Smooth muscle cell (in vitro differentiated cells): ENCODE data around the gene ACOT4. TPM values are rescaled to one million over a fixed set of nuclear protein-coding genes. Genes with fewer than 3 reads are reported as not detected.
"Not testable (repeated sequence)": the region's sequence is repeated elsewhere in the genome, so short reads cannot be mapped to it uniquely, and the experiment has no call there.

ENCODE experiments used
- DNase-seq: peaks from one replicate; lab custom pipeline; 2025; ENCODE audit not compliant: unreplicated experiment; lab: John Stamatoyannopoulos, UW
- H2AFZ ChIP-seq: fragments of 200-600 bp; sonication (generic); 2 replicates; pipeline ENCODE4 v1.6.0; 2016; ENCODE audit warnings: antibody characterized with exemption, low read depth, mild to moderate bottlenecking
- H3F3A ChIP-seq: fragments of 200-600 bp; sonication (generic); 2 replicates; pipeline ENCODE4 v1.6.0; 2017; ENCODE audit warnings: antibody characterized with exemption, low read depth
- H3K27ac ChIP-seq: fragments of 200-600 bp; sonication (generic); 2 replicates; pipeline ENCODE4 v1.5.1; 2016; ENCODE audit warnings: low read depth, mild to moderate bottlenecking
- H3K27me3 ChIP-seq: fragments of 200-600 bp; sonication (generic); 2 replicates; pipeline ENCODE4 v1.6.1; 2016; ENCODE audit warnings: low read depth, mild to moderate bottlenecking
- H3K36me3 ChIP-seq: fragments of 200-600 bp; sonication (generic); 2 replicates; pipeline ENCODE4 v1.5.1; 2016; ENCODE audit warnings: low read depth
- H3K4me1 ChIP-seq: fragments of 200-600 bp; sonication (generic); 2 replicates; pipeline ENCODE4 v1.5.1; 2016; ENCODE audit warnings: low read depth
- H3K4me2 ChIP-seq: fragments of 200-600 bp; sonication (generic); 2 replicates; pipeline ENCODE4 v1.6.0; 2016; ENCODE audit warnings: mild to moderate bottlenecking
- H3K4me3 ChIP-seq: fragments of 200-600 bp; sonication (generic); 2 replicates; pipeline ENCODE4 v1.5.1; 2016; ENCODE audit warnings: mild to moderate bottlenecking
- H3K79me2 ChIP-seq: fragments of 200-600 bp; sonication (generic); 2 replicates; pipeline ENCODE4 v1.6.0; 2016; ENCODE audit warnings: low read depth, mild to moderate bottlenecking
- H3K9ac ChIP-seq: fragments of 200-600 bp; sonication (generic); 2 replicates; pipeline ENCODE4 v1.6.0; 2016; ENCODE audit warnings: low read depth
- H3K9me3 ChIP-seq: fragments of 200-600 bp; sonication (generic); replicated peaks from 2 replicates; pipeline ENCODE4 v1.5.1; 2016; ENCODE audit warnings: low read depth
- H4K20me1 ChIP-seq: fragments of 200-600 bp; sonication (generic); 2 replicates; pipeline ENCODE4 v1.6.0; 2016; ENCODE audit warnings: low read depth
- WGBS: methylation state at CpG from one replicate; pipeline ENCODE4 v1.1.7; 2016; ENCODE audit warnings: low lambda C conversion rate; 5-methylcytosine and 5-hydroxymethylcytosine counted together
- polyA plus RNA-seq: library from polyadenylated mRNA; unstranded; fragments of >200 nt; fragmentation: Nextera tagmentation; extraction: Ambion mirVana; gene quantifications from 2 replicates; pipeline ENCODE4 v1.2.1, GENCODE V29; 2016
- total RNA-seq: library from RNA; depleted of rRNA; stranded (reverse); fragments of >200 nt; gene quantifications from 2 replicates; pipeline ENCODE4 v1.2.3, GENCODE V29; 2014
- TF ChIP-seq, protein P1 (sequence below): fragments of 200-600 bp; sonication (generic); IDR thresholded peaks from 2 replicates; pipeline ENCODE4 v1.5.1; 2017; ENCODE audit warnings: borderline replicate concordance, mild to moderate bottlenecking, antibody characterized with exemption; ENCODE audit not compliant: insufficient read depth, poor library complexity, severe bottlenecking

The ACOT4 gene
- total and polyA plus RNA-seq, 2 experiments from 2014 or later, result 0.94 to 1.0 TPM

DNA sequence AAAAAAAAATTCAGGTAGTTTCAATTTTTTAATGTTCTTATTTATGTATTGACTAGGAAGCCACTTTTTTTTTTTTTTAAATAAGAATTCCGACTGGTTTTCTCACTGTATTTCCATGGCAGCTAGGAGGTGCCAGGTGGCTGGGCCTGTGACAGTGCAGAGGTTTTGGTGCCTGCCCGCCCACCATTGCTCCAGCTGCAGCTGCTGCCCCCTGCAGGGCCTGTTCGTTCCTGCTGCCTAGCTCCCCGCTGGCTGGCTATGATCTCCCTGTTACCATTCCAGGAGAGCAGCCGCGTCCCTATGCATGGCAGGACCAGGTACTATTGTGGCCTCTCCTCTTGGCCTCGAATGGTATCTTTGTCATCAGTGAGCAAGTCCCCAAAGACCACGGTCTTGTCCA lies 20.8 kb upstream of the ACOT4 start:
- H3K36me3 ChIP-seq, H3K4me1 ChIP-seq, H3F3A ChIP-seq, H3K27me3 ChIP-seq, H3K4me2 ChIP-seq, H2AFZ ChIP-seq, H3K9me3 ChIP-seq, H3K27ac ChIP-seq, H3K79me2 ChIP-seq, H3K4me3 ChIP-seq, H3K9ac ChIP-seq, DNase-seq, H4K20me1 ChIP-seq: not testable (repeated sequence)
- TF ChIP-seq, protein P1, sequence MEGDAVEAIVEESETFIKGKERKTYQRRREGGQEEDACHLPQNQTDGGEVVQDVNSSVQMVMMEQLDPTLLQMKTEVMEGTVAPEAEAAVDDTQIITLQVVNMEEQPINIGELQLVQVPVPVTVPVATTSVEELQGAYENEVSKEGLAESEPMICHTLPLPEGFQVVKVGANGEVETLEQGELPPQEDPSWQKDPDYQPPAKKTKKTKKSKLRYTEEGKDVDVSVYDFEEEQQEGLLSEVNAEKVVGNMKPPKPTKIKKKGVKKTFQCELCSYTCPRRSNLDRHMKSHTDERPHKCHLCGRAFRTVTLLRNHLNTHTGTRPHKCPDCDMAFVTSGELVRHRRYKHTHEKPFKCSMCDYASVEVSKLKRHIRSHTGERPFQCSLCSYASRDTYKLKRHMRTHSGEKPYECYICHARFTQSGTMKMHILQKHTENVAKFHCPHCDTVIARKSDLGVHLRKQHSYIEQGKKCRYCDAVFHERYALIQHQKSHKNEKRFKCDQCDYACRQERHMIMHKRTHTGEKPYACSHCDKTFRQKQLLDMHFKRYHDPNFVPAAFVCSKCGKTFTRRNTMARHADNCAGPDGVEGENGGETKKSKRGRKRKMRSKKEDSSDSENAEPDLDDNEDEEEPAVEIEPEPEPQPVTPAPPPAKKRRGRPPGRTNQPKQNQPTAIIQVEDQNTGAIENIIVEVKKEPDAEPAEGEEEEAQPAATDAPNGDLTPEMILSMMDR, result peak; percentile 45
- whole genome bisulfite sequencing, result 49% methylated on average over 6 of the region's 8 CpGs

- not testable (repeated sequence) for H3K36me3 ChIP-seq, H4K20me1 ChIP-seq, H3K4me2 ChIP-seq, H3K4me1 ChIP-seq, H3K27me3 ChIP-seq, H3K4me3 ChIP-seq, H3K79me2 ChIP-seq, H3K27ac ChIP-seq, H2AFZ ChIP-seq, H3F3A ChIP-seq, H3K9me3 ChIP-seq, H3K9ac ChIP-seq, DNase-seq
- WGBS, result 82% methylated on average over 5 of the region's 5 CpGs
Measured at GRCh38 chr14:73573034-73573433, 18.6 kb upstream of the ACOT4 start.

DNA sequence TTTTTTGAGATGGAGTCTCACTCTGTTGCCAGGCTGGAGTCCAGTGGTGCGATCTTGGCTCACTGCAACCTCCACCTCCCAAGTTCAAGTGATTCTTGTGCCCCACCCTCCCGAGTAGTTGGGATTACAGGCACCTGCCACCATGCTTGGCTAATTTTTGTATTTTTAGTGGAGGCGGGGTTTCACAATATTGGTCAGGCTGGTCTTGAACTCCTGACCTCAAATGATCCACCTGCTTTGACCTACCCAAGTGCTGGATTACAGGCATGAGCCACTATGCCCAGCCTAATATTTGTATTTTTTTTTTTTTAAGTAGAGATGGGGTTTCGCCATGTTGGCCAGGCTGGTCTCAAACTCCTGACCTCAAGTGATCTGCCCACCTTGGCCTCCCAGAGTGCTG lies 17.9 kb upstream of the ACOT4 start:
- H3K79me2 ChIP-seq, H3K4me2 ChIP-seq, H3K27ac ChIP-seq, H3K27me3 ChIP-seq, H3K4me3 ChIP-seq, H3K9ac ChIP-seq, H3K4me1 ChIP-seq, H2AFZ ChIP-seq, H4K20me1 ChIP-seq, DNase-seq, H3F3A ChIP-seq, H3K36me3 ChIP-seq, H3K9me3 ChIP-seq: not testable (repeated sequence)
- 95% methylated on average over 4 of the region's 4 CpGs for WGBS

GRCh38 chr14:73574251-73574650 lies 17.4 kb upstream of the ACOT4 start:
- H3K27me3 ChIP-seq, result not testable (repeated sequence)
- WGBS, result 99% methylated on average over 7 of the region's 7 CpGs

DNA sequence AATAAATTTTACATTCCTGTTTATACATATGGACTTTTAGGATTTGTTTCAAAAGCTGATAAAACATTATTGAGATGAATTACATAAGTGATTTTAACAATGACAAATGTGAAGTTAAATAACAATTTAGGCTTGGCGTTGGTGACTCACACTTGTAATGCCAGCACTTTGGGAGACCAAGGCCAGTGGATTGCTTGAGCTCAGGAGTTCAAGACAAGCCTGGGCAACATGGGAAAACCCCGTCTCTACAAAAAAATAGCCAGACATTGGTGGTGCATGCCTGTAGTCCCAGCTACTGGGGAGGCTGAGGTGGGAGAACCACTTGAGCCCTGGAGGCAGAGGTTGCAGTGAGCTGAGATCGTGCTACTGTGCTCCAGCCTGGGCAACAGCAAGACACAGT lies 15.3 kb upstream of the ACOT4 start:
- no peaks in the 10 kb centered on the region for H3K9me3 ChIP-seq
- no peak overlapping the region for H3K27ac ChIP-seq
- no peak overlapping the region for H3K4me3 ChIP-seq
- H3K27me3 ChIP-seq, result no peaks in the 10 kb centered on the region
- no peak overlapping the region for H3K9ac ChIP-seq
- H3F3A ChIP-seq, result no peaks in the 10 kb centered on the region
- TF ChIP-seq, protein P1, result no peak
- H3K4me2 ChIP-seq, result no peak overlapping the region
- no peaks in the 10 kb centered on the region for H3K79me2 ChIP-seq
- H2AFZ ChIP-seq, result no peak overlapping the region
- no peaks in the 10 kb centered on the region for H3K36me3 ChIP-seq
- no peaks in the 10 kb centered on the region for H3K4me1 ChIP-seq
- 84% methylated on average over 2 of the region's 3 CpGs for WGBS
- H4K20me1 ChIP-seq, result peaks cover under 1% of the 10 kb centered on the region
- no peak for DNase-seq

More at GRCh38 chr14:73574251-73574650, 17.4 kb upstream of the ACOT4 start:
- not testable (repeated sequence) for H3K36me3 ChIP-seq, H3K9me3 ChIP-seq, H4K20me1 ChIP-seq, H3K27ac ChIP-seq, DNase-seq, H3K4me3 ChIP-seq, H2AFZ ChIP-seq, H3K79me2 ChIP-seq, H3K9ac ChIP-seq, H3F3A ChIP-seq, H3K4me1 ChIP-seq, H3K4me2 ChIP-seq

DNA sequence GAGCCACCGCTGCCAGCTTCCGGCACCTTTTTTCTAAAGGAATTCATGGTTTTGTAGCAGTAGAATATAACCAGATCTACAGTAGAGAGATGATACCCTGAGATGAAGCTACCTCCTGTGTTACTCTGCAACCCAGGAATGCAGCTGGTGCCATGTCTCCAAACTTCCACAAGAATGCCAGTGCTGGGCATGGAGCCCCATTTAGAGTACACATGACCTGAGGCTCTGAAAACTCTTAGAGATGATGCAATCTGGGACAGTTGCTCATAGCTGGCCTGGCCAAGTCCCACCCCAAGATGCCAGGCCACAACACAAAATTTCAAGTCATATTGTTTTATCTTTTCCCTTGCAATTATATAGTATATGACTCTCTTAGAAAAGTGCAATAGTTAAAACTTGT lies 14.5 kb upstream of the ACOT4 start:
- H3K27ac ChIP-seq, H3F3A ChIP-seq, DNase-seq, H3K4me1 ChIP-seq, H3K36me3 ChIP-seq, H4K20me1 ChIP-seq, H3K4me2 ChIP-seq, H3K27me3 ChIP-seq, H3K9ac ChIP-seq, H3K9me3 ChIP-seq, H3K4me3 ChIP-seq, H3K79me2 ChIP-seq, H2AFZ ChIP-seq: not testable (repeated sequence)
- WGBS, result 95% methylated on average over 2 of the region's 2 CpGs

GRCh38 chr14:73582102-73582979 lies 9.3 kb upstream of the ACOT4 start:
- H3K4me1 ChIP-seq, H2AFZ ChIP-seq, H4K20me1 ChIP-seq, H3F3A ChIP-seq, DNase-seq, H3K79me2 ChIP-seq, H3K4me2 ChIP-seq, H3K27me3 ChIP-seq, H3K9ac ChIP-seq, H3K36me3 ChIP-seq, H3K9me3 ChIP-seq, H3K27ac ChIP-seq, H3K4me3 ChIP-seq: not testable (repeated sequence)
- 90% methylated on average over 11 of the region's 11 CpGs for WGBS
